WTC11 (cell line): Measurements from ENCODE around the gene COL4A2.

Source experiments
- CREM ChIP-seq: sonication (generic); formaldehyde crosslinking; IDR thresholded peaks from 2 replicates; pipeline ENCODE4 v1.8.1; 2022; ENCODE audit warnings: mild to moderate bottlenecking, missing genetic modification reagents, moderate library complexity
- JUN ChIP-seq: sonication (generic); formaldehyde crosslinking; IDR thresholded peaks from 2 replicates; pipeline ENCODE4 v1.8.0; 2023; ENCODE audit warnings: mild to moderate bottlenecking, missing genetic modification reagents
- NFE2L1 ChIP-seq: sonication (generic); formaldehyde crosslinking; IDR thresholded peaks from 2 replicates; pipeline ENCODE4 v1.8.1; 2023; ENCODE audit warnings: missing genetic modification reagents
- NR3C1 ChIP-seq: sonication (generic); formaldehyde crosslinking; conservative IDR thresholded peaks from 2 replicates; pipeline ENCODE4 v1.8.1; 2023; ENCODE audit warnings: low read depth, mild to moderate bottlenecking, missing genetic modification reagents
- TEAD1 ChIP-seq: sonication (generic); formaldehyde crosslinking; IDR thresholded peaks from 2 replicates; pipeline ENCODE4 v1.8.0; 2022; ENCODE audit warnings: mild to moderate bottlenecking, missing genetic modification reagents
- TF ChIP-seq, protein P1 (sequence below): fragments of 200-600 bp; IDR thresholded peaks from 2 replicates; pipeline ENCODE4 v1.8.0; 2022; ENCODE audit warnings: antibody characterized with exemption
- TF ChIP-seq, protein P2 (sequence below): sonication (generic); formaldehyde crosslinking; IDR thresholded peaks from 2 replicates; pipeline ENCODE4 v1.8.0; 2022; ENCODE audit warnings: mild to moderate bottlenecking, missing genetic modification reagents
- TF ChIP-seq, protein P3 (sequence below): sonication (generic); formaldehyde crosslinking; IDR thresholded peaks from 2 replicates; pipeline ENCODE4 v1.8.1; 2023; ENCODE audit warnings: mild to moderate bottlenecking, missing genetic modification reagents, borderline replicate concordance

DNA sequence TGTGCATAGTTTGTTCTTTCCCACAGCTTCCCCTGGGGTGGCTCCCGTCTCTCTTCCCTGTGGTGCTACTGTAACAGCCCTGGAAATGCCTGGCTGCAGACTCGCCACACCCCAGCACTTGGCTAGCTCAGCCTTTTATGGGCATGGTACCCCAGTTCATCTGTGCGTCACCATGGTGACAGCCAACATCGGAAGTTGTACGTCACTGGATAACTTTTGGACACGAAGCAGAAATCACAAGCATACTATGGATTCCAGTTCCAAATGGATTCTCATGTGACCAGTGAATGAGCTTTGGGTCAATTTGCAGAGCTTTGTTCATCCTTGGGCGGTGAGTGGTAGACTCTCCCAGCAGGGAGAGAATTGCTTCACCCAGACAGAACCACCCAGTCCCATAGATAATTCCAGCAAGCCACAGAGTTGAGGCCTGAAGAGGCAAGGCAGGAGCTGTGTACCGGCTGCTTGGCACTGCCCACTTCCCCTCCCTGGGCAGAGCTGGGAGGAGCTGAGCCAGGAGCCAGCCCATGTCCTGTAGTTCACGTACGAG lies 54.4 kb downstream of the COL4A2 start:
- TF ChIP-seq NFE2L1 (CRISPR knock-in tag) (no peak), CREM (CRISPR knock-in tag) (no peak), TEAD1 (CRISPR knock-in tag) (no peak), NR3C1 (no peak), JUN (CRISPR knock-in tag) (no peak)
- TF ChIP-seq, protein P1, sequence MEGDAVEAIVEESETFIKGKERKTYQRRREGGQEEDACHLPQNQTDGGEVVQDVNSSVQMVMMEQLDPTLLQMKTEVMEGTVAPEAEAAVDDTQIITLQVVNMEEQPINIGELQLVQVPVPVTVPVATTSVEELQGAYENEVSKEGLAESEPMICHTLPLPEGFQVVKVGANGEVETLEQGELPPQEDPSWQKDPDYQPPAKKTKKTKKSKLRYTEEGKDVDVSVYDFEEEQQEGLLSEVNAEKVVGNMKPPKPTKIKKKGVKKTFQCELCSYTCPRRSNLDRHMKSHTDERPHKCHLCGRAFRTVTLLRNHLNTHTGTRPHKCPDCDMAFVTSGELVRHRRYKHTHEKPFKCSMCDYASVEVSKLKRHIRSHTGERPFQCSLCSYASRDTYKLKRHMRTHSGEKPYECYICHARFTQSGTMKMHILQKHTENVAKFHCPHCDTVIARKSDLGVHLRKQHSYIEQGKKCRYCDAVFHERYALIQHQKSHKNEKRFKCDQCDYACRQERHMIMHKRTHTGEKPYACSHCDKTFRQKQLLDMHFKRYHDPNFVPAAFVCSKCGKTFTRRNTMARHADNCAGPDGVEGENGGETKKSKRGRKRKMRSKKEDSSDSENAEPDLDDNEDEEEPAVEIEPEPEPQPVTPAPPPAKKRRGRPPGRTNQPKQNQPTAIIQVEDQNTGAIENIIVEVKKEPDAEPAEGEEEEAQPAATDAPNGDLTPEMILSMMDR = no peak
- TF ChIP-seq, protein P2, sequence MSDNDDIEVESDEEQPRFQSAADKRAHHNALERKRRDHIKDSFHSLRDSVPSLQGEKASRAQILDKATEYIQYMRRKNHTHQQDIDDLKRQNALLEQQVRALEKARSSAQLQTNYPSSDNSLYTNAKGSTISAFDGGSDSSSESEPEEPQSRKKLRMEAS (CRISPR knock-in tag) = no peak
- TF ChIP-seq, protein P3, sequence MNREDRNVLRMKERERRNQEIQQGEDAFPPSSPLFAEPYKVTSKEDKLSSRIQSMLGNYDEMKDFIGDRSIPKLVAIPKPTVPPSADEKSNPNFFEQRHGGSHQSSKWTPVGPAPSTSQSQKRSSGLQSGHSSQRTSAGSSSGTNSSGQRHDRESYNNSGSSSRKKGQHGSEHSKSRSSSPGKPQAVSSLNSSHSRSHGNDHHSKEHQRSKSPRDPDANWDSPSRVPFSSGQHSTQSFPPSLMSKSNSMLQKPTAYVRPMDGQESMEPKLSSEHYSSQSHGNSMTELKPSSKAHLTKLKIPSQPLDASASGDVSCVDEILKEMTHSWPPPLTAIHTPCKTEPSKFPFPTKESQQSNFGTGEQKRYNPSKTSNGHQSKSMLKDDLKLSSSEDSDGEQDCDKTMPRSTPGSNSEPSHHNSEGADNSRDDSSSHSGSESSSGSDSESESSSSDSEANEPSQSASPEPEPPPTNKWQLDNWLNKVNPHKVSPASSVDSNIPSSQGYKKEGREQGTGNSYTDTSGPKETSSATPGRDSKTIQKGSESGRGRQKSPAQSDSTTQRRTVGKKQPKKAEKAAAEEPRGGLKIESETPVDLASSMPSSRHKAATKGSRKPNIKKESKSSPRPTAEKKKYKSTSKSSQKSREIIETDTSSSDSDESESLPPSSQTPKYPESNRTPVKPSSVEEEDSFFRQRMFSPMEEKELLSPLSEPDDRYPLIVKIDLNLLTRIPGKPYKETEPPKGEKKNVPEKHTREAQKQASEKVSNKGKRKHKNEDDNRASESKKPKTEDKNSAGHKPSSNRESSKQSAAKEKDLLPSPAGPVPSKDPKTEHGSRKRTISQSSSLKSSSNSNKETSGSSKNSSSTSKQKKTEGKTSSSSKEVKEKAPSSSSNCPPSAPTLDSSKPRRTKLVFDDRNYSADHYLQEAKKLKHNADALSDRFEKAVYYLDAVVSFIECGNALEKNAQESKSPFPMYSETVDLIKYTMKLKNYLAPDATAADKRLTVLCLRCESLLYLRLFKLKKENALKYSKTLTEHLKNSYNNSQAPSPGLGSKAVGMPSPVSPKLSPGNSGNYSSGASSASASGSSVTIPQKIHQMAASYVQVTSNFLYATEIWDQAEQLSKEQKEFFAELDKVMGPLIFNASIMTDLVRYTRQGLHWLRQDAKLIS = no peak
